HG03196 (cell line): ENCODE data around the gene SMOC1.

Experiments
- ATAC-seq: cut with Tn5 transposase; IDR thresholded peaks from one replicate; pipeline ENCODE4 v1.9.1; 2021; ENCODE audit not compliant: unreplicated experiment

SMOC1 gene

DNA sequence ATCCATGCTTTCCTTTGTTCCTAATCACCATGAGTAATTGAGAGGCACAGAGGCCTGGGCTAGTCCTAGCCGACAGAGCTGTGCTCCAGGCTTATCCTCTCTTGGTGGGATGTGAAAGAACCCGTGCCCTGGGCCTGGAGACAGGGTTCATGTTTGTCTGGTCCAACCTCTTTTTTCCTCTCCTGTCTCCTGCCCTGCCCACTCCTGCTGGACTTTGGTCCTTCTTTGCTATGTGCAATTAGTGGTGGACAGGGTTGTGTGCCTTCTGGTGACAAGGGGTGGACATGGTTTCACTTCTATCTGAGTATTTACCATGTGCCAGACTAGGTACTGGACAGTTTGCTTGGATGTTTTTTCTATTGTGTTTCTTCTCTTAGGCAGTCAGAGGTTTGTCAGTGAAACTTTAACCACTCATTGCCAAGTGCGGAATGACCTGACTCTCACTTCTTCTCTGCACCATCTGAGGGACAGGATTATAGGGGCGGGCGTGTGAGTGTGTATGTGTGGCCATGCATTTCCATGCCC is 126.1 kb downstream of the SMOC1 start:
- ATAC-seq, result no peak

DNA sequence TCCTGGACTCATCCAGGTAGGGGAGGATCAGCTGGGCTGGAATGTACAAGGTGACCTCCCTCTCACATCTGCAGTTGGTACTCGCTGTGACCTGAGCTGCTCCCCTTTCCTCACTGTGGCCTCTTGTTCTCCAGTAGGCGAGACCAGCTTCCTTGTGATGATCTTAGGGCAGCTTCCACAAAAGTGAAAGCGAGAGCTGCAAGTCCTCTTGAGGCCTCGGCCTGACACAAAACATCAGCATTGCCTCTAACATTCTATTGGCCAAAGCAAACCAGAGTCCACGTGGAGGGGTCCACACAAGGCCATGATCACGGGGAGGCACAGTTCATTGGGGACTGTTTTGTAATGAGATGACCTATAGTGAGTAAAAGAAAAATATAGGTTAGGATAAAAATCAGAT is 127.5 kb downstream of the SMOC1 start:
- ATAC-seq, result no peak

DNA sequence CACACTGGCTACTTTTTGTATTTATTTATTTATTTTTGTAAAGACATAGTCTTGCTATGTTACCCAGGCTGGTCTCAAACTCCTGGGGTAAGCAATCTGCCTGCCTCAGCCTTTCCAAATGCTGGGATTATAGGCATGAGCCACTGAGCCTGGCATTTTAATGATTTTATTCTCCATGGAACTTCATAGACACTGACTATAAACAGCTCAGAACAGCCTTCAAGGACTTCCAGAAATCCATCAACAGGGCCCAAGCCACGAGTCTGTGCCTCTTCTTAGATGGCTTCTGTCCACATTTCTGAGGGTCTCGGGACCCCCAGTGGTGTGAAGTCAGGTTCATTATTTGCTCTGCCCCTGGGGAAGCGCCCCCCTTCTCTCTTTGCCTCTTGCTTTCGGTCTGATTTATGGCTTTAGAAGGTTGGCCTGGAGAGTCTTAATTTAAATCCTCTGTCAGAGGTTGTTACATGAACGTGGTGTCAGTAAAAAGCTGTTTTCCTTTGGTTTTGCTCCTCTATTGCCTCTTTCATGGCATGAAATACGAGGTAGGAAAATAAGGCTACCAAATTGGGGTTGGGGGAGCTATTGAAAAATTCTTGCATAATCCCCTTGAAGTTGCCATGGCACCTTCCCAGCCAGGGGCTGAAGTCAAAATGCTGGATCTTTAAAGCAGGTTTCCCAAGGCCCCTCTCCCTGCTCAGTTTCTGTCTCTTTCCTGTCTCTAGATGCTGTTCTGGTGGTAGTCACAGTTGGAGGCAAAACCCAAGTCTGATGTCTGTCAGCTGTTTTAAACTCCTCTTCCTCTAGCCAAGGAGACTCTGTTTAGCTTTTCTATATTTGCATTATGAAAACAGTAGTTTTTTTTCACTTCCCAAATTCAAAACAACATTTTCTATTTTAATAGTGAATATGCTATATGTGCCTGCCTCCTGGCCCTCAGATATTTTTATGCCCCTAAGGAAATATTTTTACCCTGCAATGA is 129.4 kb downstream of the SMOC1 start:
- no peak for ATAC-seq

DNA sequence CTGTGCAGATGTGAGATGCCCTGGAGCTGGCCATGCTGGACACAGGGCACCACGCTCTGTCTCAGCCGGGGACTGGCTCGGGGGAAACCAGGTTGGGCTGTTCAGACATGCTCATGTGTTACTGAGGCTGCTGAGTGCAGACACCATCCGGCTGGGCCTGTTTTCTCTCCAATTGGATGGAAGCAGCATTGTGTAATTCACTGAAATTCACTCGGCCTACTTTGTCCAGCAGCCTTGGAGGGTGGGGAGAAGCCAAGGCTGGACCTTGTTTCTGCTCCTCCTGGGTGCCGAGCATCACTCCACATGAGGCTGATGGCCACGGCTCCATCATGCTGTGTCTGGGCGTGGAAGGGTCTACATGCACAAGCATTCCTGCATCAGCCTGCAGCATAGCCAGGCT is 130.7 kb downstream of the SMOC1 start:
- no peak for ATAC-seq

DNA sequence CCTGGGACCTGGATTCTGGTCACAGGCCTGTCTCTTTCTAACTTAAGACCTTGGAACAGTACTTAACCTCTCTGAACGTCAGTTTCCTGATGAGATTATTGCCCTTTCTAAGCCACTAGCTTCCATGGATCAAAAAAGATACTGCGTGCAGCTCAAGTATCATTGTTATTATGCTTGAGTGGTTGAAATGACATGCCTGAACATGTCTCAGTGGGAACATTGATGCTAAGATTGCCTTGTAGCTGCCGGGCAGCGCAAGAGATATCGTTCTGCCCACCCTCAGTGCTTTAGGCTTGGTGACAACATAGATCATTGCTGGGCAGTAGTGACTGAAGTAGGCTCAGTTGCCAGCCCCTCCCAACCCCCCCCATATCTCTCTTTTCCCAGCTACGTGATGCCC is 131.9 kb downstream of the SMOC1 start:
- no peak for ATAC-seq

DNA sequence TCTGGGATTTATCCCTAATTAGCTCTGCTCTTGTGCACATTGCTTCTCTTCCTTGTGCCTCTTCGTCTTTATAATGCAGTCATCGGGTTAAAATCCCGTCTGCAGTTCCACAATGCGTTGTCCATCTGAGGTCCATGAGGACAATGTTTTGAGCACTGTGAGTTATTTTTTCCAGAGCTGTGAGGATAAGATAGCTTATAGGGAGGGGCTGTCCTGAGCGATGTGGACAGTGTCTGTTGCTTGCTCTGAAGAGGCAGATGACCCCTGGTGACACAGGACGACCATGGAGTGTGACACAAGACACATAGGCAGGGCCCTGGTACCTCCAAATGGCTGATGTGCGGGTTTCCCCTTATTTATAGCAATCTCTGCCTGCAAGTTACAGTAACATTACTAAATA is 132.5 kb downstream of the SMOC1 start:
- no peak for ATAC-seq

DNA sequence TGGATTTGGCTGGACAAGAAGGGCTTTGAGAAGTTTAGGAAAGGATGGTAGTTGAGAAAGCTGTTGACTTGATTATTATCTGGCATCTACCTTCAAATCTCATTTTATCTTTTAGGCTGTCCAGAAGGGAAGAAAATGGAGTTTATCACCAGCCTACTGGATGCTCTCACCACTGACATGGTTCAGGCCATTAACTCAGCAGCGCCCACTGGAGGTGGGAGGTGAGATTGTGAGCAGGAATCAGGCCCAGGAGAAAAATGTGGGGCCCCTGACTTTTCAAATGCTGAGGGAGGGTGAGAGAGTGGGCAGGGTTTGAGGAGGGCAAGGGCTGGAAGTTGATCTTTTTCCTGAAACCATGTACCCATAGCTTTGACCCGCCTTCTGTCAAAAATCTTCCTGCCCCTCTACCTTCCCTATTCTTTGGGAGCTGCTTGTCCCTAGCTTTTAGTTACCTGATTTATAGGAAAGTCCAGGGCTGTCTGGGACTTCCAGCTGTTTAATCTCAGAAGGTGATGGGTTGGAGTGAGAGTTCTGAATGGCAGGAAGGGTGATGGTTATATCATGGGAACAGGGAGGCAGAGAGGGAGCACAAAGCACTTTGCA is 134.2 kb downstream of the SMOC1 start:
- ATAC-seq, result no peak

DNA sequence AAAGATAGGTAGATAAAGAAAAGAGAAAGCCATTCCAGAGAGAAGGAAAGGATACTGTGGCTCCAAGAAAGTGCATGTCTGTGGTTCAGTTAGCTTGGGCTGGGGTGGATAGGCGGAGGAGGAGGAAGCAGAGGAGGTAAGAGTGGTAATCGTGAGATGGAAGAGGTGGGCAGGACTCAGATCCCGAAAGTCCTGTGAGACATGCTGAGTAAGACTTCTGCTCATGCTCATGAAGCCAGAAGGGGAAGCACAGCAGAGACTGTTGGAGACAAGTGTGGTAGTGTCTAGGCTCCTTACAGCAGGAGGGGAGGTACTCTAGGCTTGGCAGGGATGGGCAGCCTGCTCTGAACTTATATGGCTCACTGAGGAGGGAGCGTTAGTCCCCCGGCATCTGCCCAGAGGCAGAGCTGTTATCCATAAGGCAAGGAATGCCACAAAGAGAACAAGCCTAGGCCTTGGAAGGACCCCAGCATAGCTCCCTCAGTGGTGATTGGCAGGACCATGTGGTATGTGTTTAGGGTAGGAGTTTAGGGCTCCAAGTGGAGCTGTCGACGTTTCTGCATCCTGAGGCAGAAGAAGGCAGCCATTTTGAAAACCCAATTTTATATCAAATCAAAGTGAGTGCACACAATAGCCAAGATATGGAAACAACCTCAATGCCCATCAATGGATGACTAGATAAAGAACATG is 135.3 kb downstream of the SMOC1 start:
- ATAC-seq, result no peak

DNA sequence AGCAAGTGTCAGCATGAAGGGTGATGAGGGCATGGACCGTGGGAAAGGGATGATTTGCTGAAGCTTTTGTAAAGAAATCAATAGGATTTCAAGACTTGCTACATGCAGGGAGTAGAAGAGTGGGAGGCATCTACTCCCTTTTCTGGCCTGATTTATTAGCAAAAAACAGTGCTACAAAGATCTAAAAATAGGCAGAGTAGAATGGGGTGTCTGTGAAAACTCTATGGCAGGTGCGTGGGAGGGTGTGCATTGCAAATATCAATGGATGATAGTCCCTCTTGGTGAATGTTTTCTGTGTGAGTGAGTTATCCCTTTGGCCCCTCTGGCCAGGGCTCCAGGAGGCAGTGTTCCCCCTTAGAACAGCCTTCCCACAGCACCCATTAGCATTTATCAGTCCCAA is 139.0 kb downstream of the SMOC1 start:
- ATAC-seq, result no peak

DNA sequence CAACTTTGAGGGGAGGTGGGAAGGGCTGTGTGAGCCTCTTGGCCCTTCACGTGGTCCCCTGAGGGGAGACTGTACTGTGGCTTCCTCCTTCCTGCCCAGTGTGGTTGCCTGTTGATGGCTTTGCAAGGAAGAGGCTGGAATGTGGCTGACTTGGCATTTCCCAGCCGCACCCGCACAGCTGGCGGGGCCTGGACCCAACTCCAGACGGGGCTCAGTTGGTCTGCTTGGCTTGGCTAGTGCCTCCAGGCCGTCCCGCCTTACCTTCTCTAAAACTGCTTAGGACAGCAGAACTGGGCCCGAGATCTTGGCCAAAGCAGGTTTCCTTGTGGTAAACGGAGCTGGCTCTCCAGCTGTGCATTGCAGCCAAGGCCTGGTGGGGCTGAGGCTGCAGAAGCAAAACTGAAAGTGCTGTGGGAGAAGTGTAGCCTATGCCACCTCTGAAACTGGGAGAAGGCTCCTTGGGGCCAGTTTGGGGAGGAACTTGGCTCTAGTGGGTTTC is 139.5 kb downstream of the SMOC1 start:
- ATAC-seq, result peak; percentile 69

DNA sequence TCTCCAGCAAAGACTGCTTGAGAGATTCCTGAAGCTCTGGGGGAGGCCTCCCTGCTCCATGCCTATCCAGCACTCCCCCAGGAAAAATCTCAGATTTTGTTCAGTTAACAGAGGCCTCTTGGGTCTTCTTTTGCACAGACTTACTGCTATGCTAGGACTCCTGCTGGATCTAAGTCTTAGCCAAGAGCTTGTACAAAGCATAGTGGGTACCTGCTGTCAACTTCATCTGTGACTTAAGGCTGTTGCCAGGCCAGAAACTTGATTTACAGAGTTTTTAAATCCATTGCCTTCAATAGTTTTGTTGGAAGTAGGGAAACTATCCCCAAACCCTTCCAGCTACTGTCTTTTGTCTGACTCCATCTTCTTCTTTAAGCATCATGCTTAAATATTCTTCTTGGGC is 140.5 kb downstream of the SMOC1 start:
- ATAC-seq, result no peak

DNA sequence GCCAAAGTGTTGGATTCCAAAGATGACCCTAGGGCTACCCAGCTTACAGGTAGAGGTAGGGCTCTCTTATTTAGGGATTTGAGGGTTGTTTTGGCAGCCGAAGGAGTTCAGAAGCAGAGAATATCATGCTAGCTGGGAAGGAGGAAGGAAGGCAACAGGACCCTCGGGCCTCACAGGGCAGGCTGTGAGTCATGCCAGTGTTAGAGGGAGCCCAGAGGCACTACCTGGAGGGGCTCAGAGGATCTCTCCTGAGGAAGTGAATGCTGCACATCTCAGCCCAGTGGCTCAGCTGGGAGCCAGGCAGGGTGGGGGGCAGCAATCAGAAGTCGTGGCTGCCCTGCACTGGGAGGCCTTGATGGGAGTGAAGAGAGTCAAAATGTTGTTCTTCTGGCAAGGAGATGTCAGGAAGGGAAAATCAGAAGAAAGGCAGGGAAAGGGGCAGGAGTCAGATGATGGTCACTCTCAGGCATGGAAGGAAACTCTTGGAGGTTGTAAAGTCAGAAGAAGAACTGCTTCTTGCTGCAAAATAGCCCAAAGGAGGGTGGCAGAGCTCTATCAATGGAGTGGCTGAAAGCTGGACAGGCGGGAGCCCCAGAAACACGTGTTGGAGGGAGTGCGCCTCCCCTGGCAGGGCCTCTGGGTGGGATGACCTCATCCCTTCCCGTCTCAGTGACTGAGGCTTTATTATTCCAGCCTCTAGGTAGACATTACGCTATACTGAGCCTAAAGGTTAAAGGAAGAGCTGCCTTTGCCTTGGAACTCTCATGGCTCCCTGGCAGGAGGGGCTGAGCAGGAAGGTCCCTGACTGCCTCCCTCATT is 141.3 kb downstream of the SMOC1 start:
- no peak for ATAC-seq

DNA sequence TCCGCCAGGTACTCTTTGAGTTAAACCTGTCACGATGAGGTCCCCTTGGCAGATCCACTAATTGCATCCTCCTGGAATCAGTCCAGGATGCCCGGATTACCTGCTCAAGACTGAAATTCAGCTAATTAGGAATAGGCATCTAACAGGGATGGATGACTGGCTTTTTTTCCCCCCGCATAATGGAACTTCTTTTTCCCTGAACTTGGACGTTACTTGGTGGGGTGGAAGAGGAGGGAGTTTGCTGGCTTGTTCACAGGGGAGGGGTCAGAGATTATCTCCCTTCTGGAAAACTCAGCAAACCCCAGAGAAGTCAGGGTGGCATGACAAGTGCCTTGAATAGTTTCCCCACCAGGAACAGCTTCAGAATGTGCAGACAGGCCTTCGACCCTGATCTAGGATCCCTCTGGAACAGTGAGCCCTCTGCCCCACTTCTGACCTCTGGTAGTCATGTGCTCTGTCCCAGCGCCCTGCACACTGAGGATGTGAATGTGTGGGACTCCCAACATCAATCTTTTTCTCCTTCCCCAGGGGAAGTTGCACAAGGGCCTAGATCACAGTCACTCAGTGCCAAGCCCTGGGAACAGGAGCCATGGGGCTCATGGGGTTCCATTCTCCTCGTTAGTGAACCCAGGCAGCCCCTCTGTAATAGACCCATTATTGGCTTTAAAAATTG is 142.5 kb downstream of the SMOC1 start:
- ATAC-seq, result no peak

DNA sequence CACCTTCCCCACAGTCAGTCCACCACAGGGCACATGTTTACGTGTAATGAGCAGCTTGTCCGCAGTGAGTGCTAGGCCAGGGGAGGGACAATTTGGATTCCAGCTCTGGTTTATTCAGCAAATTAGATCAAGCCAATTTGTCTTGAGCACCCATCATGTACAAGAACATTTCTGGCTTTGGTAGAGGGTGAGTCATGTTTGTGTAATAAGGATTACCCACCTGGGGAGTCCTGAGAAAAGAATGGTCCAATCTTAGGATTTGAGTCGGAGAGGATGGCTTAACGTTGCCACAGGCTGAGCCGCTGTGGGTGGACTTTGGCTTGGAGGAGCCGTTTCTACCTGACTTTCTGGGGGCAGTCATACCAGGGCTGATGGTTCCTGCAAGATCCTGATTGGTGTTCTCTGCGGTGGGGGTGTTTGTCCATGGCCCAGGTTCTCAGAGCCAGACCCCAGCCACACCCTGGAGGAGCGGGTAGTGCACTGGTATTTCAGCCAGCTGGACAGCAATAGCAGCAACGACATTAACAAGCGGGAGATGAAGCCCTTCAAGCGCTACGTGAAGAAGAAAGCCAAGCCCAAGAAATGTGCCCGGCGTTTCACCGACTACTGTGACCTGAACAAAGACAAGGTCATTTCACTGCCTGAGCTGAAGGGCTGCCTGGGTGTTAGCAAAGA is 143.7 kb downstream of the SMOC1 start:
- ATAC-seq, result no peak

DNA sequence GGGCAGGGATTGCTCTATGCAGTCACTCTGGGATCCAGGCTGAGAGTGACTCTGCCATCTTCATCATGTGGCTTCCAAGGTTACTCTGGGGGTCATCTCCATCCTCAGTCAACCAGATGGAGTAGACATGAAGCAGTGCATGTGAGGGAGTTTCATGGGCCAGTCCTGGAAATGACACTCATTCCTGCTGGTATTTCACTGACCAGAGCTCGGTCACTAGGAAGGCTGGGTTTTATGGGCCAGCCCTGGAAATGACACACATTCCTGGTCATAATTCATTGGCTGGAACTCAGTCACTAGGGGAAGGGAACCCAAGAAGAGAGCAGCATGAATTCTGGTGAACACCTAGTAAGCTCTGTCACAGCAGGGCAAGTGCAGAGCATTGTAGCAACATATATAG is 144.7 kb downstream of the SMOC1 start:
- ATAC-seq, result no peak

DNA sequence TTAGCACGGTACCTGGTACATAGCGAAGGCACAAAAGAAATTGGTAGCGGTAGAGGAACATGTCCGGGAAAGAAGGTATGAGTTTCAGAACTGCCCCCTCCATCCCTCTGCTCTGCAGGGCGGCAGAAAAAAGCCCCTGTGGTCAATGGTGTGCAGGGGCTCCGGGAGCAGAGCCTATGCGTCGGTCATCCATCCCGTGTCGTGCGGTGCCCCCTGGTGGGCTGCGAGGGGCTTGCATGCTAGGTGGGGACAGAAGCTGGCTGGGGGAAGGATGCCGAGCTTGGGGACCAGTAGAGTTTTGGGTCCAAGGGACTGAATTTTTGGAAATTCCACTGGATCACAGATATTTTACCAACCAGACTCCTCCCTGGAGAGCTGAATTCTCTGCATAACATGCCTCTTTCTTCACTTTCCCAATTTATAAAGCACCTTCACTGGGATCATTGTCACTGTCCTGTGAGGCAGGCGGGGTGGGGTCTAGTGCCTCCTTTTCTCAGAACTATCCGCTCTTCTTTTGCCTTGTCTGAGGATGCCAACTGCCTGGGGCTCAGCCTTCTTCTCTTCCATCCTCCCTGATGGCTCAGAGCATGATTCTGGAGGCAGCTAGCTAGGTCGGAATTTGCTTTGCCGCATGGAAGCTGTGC is 148.7 kb downstream of the SMOC1 start:
- no peak for ATAC-seq

DNA sequence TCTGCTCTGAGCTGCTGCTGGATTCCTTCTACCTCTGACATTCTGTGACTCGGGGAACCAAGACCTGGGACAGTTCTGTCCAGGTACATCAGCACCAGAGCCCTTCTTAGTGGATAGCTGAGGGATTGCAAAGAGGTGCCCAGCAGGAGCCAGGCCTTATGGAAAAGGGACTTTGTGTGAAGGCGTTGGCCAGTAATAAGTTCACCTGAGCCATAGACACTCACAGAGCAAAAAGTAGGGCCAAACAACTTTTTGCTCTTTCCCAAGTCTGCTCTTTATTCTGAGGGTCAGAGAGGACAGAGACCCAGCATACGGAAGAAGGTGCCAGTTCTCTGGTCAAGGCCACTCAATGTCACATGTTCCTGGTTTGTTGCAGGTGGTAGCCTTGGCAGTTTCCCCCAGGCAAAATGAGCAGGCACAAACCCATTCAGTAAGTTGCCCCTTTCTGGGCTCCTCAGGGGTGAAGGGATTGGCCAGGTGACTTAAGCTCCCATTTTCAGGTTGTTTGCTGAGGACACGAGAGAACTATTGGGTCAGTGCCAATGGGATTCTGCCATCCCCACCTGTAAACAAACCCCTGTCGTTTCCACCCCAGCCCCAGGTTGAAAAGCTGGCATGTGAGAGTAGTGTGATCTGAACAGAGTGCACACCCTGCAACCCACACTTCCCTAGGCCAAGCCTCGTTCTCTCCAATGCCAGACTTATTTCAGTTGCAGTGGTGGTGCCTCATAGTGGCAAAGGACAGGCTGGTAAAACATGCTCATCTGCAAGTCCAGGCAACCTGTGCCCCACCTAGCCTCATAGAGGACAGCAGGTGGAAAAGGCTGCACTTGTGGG is 150.3 kb downstream of the SMOC1 start:
- no peak for ATAC-seq

DNA sequence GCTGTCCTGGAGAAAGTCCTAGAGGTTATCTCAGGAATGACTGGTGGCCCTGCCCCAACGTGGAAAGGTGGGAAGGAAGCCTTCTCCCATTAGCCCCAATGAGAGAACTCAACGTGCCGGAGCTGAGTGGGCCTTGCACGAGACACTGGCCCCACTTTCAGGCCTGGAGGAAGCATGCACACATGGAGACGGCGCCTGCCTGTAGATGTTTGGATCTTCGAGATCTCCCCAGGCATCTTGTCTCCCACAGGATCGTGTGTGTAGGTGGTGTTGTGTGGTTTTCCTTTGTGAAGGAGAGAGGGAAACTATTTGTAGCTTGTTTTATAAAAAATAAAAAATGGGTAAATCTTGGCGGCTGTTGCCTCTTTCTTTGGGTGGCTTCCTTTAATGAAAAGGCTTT is 152.8 kb downstream of the SMOC1 start:
- ATAC-seq, result no peak
